Tibial artery (tissue), 4 donors: ENCODE data around the gene DNASE1.
"Not testable (repeated sequence)": the region's sequence is repeated elsewhere in the genome, so short reads cannot be mapped to it uniquely, and the experiment has no call there.

Experiments
- DNase-seq, 2 donors: peaks; one replicate each; pipeline ENCODE4 v3.0.0-alpha.2; 2019
- H3K27ac ChIP-seq, 2 donors: fragments of 200-600 bp; sonication (generic) in 1 of 2; 1 replicate in 1 of 2; 2 replicates in 1 of 2; pipeline ENCODE4 v1.5.1; 2018 to 2019; ENCODE audit warnings: mild to moderate bottlenecking in 1 of 2
- H3K27me3 ChIP-seq, 2 donors: fragments of 200-600 bp; sonication (generic) in 1 of 2; one replicate each; pipeline versions ENCODE4 v1.5.1 to v1.6.0; 2016 to 2019
- H3K36me3 ChIP-seq, 3 donors: fragments of 200-600 bp; sonication (generic) in 2 of 3; one replicate each; pipeline ENCODE4 v1.5.1; 2016 to 2019; ENCODE audit warnings: mild to moderate bottlenecking in 2 of 3
- H3K4me1 ChIP-seq, 4 donors: fragments of 200-600 bp; sonication (generic) in 2 of 4; 1 replicate in 3 of 4; 2 replicates in 1 of 4; pipeline ENCODE4 v1.5.1; 2016 to 2019
- H3K4me3 ChIP-seq, 2 donors: fragments of 200-600 bp; sonication (generic) in 1 of 2; 1 replicate in 1 of 2; 2 replicates in 1 of 2; pipeline ENCODE4 v1.5.1; 2018 to 2019; ENCODE audit warnings: mild to moderate bottlenecking in 2 of 2
- H3K9me3 ChIP-seq, 3 donors: fragments of 200-600 bp; sonication (generic) in 1 of 3; one replicate each; pipeline ENCODE4 v1.5.1; 2016 to 2019
- intact Hi-C: fragments of 100-400 bp; cut with DNase I; formaldehyde crosslinking; loops from one replicate; pipeline ENCODE4 v1.15.0; 2023; ENCODE audit warnings: low total_unique reads
- TF ChIP-seq, protein P1 (sequence below), 2 experiments: fragments of 200-600 bp in 1 of 2; fragments of 450-650 bp in 1 of 2; IDR thresholded peaks; one replicate each; pipeline ENCODE4 v1.5.1; 2017 to 2019; ENCODE audit warnings: antibody characterized with exemption in 2 of 2, mild to moderate bottlenecking in 1 of 2, moderate library complexity in 1 of 2

Gene DNASE1

DNA sequence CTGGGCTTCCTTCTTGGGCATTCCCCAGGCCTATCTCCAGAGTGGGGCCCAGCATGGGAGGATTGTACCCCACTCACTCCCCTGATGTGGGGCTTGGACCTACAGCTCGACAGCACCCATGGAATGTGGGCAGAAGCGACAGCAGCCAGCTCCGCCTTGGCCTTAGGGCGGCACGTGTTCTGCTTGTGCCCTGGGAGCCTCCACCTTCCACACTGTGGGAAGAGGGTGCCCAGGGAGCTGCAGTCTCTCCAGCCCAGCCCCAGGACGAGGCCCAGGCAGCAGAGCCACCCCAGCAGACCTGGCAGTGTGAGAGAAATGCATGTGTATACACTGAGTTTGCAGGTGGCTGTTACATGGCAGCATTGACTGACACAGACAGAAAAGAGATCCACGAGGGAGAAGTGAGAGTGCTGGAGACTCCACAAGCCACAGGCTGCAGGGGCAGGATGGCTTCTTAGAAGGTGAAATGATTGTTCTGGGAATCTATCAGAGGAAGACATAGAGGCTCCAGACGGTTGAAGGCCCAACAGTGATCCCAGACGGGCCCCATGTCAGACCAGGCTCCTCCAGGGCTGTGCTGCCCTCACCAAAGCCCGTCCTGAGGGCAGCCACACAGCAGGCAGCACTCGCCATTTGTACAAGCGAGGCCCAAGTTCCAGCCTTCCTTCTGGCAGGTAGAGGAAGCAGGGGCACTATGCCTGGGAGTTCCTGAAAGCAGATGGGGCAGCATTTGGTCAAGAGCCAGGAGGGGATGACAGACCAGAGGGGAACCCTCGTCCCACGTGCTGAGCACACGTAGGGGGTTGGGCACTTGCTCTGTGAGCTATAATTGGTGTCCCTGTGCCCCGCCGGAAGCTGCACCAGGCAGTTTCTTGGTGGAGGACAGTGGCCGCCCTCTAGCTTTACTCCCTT is 2.8 kb upstream of the DNASE1 start:
- TF ChIP-seq, protein P1, sequence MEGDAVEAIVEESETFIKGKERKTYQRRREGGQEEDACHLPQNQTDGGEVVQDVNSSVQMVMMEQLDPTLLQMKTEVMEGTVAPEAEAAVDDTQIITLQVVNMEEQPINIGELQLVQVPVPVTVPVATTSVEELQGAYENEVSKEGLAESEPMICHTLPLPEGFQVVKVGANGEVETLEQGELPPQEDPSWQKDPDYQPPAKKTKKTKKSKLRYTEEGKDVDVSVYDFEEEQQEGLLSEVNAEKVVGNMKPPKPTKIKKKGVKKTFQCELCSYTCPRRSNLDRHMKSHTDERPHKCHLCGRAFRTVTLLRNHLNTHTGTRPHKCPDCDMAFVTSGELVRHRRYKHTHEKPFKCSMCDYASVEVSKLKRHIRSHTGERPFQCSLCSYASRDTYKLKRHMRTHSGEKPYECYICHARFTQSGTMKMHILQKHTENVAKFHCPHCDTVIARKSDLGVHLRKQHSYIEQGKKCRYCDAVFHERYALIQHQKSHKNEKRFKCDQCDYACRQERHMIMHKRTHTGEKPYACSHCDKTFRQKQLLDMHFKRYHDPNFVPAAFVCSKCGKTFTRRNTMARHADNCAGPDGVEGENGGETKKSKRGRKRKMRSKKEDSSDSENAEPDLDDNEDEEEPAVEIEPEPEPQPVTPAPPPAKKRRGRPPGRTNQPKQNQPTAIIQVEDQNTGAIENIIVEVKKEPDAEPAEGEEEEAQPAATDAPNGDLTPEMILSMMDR (IDR thresholded peaks at IDR 0.05): no peak
- Histone ChIP-seq H3K36me3 (peaks cover 3 to 42% (median 29%) of the 10 kb centered on the region in 3 donors), H3K9me3 (no peaks in the 10 kb centered on the region), H3K27me3 (no peaks in the 10 kb centered on the region), H3K27ac (no peak overlapping the region), H3K4me3 (no peak overlapping the region), H3K4me1 (no peaks in the 10 kb centered on the region)
- intact Hi-C loops: no loop called here
- peak; percentile 9 to 48 for DNase-seq

DNA sequence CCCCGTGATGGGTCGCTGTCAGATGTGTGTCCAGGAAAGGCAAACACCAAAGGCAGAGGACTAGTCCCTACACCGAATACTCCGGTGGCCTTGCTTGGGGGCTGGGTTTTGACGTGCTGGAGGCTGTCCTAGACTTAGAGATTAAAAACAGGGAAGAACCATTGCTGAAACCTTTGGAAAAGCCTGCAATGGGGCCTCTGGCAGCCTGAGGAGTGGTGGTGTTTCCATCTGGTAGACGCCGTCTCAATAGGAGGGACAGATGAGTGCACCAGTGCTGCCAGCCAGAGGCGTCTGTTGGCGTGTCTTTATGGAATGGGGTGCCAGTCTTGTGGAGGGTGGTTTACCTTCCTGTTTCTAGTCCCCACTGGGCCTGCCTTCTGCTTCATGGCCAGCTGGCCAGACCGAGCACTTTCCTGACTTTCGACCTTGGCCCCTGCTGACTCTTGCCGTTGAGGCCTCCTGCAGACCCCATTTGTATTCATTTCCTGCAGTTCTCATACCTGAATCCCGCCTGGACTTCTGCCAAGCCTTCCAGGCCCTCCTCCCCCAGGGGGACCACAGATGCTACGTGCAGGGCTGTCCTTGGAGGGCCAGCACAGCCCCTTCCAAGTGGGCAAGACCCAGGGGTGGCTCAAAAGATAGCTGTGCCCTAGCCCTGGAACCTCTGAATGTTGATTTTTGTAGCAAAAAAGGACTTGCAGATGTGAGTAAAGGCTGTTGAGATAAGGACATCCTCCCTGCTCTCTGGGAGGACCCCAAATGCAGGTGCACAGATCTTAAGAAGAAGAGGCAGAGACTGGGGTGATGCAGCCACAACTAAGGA is 1.9 kb upstream of the DNASE1 start:
- TF ChIP-seq, protein P1 (IDR thresholded peaks at IDR 0.05): no peak
- peak; percentile 13 to 59 for DNase-seq
- Histone ChIP-seq H3K27me3 (no peaks in the 10 kb centered on the region), H3K36me3 (peaks cover 11 to 51% (median 38%) of the 10 kb centered on the region in 3 donors), H3K4me3 (no peak overlapping the region), H3K9me3 (no peaks in the 10 kb centered on the region), H3K4me1 (no peaks in the 10 kb centered on the region), H3K27ac (no peak overlapping the region)
- intact Hi-C loops: no loop called here

DNA sequence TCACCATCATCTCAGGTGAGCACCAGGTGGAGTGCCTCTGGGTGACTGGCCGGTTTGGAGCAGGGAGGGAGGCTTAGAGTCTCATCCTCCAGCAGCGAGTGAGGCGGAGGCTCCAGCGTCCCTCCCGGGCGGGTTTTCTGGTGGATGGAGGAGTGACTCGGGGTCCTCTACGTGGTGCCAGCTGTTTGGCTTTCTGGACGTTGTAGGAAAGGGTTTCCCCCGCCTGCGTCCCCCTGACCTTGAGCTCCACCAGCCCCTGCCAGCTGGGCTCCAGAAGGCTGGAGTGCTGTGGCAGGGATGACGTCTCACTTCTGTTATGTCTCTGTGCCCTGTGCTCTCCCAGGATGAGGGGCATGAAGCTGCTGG is 522 bp downstream of the DNASE1 start:
- H3K4me1 ChIP-seq: no peaks in the 10 kb centered on the region
- DNase-seq: peak; percentile 15 to 65
- TF ChIP-seq, protein P1 (IDR thresholded peaks at IDR 0.05): no peak
- no peaks in the 10 kb centered on the region for H3K27me3 ChIP-seq
- H3K9me3 ChIP-seq: no peaks in the 10 kb centered on the region
- no peak overlapping the region for H3K4me3 ChIP-seq
- H3K36me3 ChIP-seq: peaks cover 27 to 75% (median 57%) of the 10 kb centered on the region in 3 donors
- intact Hi-C loops: no loop called here
- no peak overlapping the region for H3K27ac ChIP-seq

DNA sequence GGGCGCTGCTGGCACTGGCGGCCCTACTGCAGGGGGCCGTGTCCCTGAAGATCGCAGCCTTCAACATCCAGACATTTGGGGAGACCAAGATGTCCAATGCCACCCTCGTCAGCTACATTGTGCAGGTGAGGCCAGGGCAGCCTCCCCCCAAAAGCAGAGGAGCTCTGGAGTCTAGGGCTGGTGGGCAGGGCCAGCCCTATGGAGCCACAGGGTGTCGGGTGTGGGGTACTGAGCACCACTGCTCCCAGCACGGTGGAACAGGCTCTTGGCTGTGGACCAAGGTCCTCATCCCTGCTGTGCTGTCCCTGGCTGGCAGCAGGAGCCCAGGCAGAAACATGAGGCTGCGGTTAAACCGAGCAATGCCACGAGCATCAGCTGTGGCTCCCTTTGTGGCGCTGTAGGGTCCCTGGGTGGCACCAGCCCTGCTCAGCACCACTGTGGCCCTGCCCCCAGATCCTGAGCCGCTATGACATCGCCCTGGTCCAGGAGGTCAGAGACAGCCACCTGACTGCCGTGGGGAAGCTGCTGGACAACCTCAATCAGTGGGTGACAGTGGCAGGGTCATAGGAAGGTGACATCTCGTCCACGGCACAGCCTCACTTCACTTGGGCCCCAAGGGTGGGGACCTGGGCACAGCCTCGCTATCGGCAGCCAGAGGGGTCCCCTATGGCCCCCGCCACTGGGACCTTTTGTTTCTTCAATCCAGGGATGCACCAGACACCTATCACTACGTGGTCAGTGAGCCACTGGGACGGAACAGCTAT is 1.1 kb downstream of the DNASE1 start:
- no peak overlapping the region for H3K4me3 ChIP-seq
- H3K4me1 ChIP-seq: no peaks in the 10 kb centered on the region
- peaks cover 30 to 81% (median 61%) of the 10 kb centered on the region in 3 donors for H3K36me3 ChIP-seq
- intact Hi-C loops: no loop called here
- no peaks in the 10 kb centered on the region for H3K9me3 ChIP-seq
- TF ChIP-seq, protein P1 (IDR thresholded peaks at IDR 0.05): no peak
- peak; percentile 8 to 54 for DNase-seq
- no peaks in the 10 kb centered on the region for H3K27me3 ChIP-seq
- no peak overlapping the region for H3K27ac ChIP-seq

DNA sequence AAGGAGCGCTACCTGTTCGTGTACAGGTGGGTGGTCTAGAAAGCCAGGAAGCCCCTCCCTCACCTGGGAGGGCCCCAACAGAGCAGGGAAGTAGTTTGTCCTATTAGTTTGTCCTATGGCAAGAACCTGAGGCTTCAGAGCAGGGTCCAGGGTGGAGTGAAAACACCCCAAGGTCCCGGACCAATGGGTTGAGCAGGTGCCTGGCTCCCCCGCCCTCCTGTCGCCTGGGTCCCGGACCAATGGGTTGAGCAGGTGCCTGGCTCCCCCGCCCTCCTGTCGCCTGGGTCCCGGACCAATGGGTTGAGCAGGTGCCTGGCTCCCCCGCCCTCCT is 1.6 kb downstream of the DNASE1 start:
- DNase-seq, H3K9me3 ChIP-seq, intact Hi-C loops, H3K27me3 ChIP-seq, H3K4me1 ChIP-seq, H3K27ac ChIP-seq, H3K4me3 ChIP-seq: not testable (repeated sequence)
- H3K36me3 ChIP-seq: peaks cover 31 to 82% (median 65%) of the 10 kb centered on the region in 3 donors
